Measurements from ENCODE around the gene MKRN2. TPM values are rescaled to one million over a fixed set of nuclear protein-coding genes. Genes with fewer than 3 reads are reported as not detected.

MKRN2 gene
- total and polyA plus RNA-seq, 5 donors from 2014 or later: 24.6 to 61.6 (median 51.1) TPM

GRCh38 chr3:12516873-12517272 lies 40.0 kb upstream of the MKRN2 start:
- Histone ChIP-seq H3K36me3 (ENCODE audit: control insufficient read depth, insufficient read depth, low read length) (no peaks in the 10 kb centered on the region), H3K9me3 (ENCODE audit: control insufficient read depth in 2 of 2, low read length in 2 of 2) (no peaks in the 10 kb centered on the region), H3K27ac (ENCODE audit: insufficient read depth, low read length, poor library complexity, severe bottlenecking) (no peak overlapping the region), H3K27me3 (ENCODE audit: control insufficient read depth, insufficient read depth, low read length) (no peaks in the 10 kb centered on the region), H3K4me1 (ENCODE audit: control insufficient read depth, insufficient read depth, low read length, poor library complexity, severe bottlenecking) (no peaks in the 10 kb centered on the region), H3K4me3 (ENCODE audit: low read depth, low read length) (no peak overlapping the region)
- Mint-ChIP-seq H3K4me1 (peaks cover 0 to 3% (median 1%) of the 10 kb centered on the region in 4 donors), H3K4me3 (no peak overlapping the region), H3K36me3 (peaks cover 22% of the 10 kb centered on the region), H3K27me3 (no peaks in the 10 kb centered on the region), H3K9me3 (peaks cover 0 to 2% (median 0%) of the 10 kb centered on the region in 7 donors), H3K27ac (no peak overlapping the region)
- no peak for DNase-seq
- ATAC-seq (ENCODE audit: low read depth in 2 of 2): no peak

- H3K4me3 Mint-ChIP-seq: no peak overlapping the region
- no peak overlapping the region for H3K27ac Mint-ChIP-seq
- no peak overlapping the region for H3K4me3 ChIP-seq (ENCODE audit: low read depth, low read length)
- H3K27me3 ChIP-seq (ENCODE audit: control insufficient read depth, insufficient read depth, low read length): no peaks in the 10 kb centered on the region
- peaks cover 22% of the 10 kb centered on the region for H3K36me3 Mint-ChIP-seq
- DNase-seq (no peak), ATAC-seq (ENCODE audit: low read depth in 2 of 2) (no peak)
- H3K4me1 ChIP-seq (ENCODE audit: control insufficient read depth, insufficient read depth, low read length, poor library complexity, severe bottlenecking): no peaks in the 10 kb centered on the region
- H3K27me3 Mint-ChIP-seq: no peaks in the 10 kb centered on the region
- peaks cover 3% of the 10 kb centered on the region for H3K36me3 ChIP-seq (ENCODE audit: control insufficient read depth, insufficient read depth, low read length)
- peaks cover 0 to 3% (median 1%) of the 10 kb centered on the region in 4 donors for H3K4me1 Mint-ChIP-seq
- H3K9me3 Mint-ChIP-seq: peaks cover 0 to 2% (median 0%) of the 10 kb centered on the region in 7 donors
- no peak overlapping the region for H3K27ac ChIP-seq (ENCODE audit: insufficient read depth, low read length, poor library complexity, severe bottlenecking)
- no peaks in the 10 kb centered on the region for H3K9me3 ChIP-seq (ENCODE audit: control insufficient read depth in 2 of 2, low read length in 2 of 2)
Observed at GRCh38 chr3:12518261-12519028, 38.4 kb upstream of the MKRN2 start.

GRCh38 chr3:12521010-12521409 lies 35.9 kb upstream of the MKRN2 start:
- Histone ChIP-seq H3K4me3 (ENCODE audit: low read depth, low read length) (no peak overlapping the region), H3K27me3 (ENCODE audit: control insufficient read depth, insufficient read depth, low read length) (no peaks in the 10 kb centered on the region), H3K36me3 (ENCODE audit: control insufficient read depth, insufficient read depth, low read length) (peaks cover 3% of the 10 kb centered on the region), H3K27ac (ENCODE audit: insufficient read depth, low read length, poor library complexity, severe bottlenecking) (no peak overlapping the region), H3K4me1 (ENCODE audit: control insufficient read depth, insufficient read depth, low read length, poor library complexity, severe bottlenecking) (no peaks in the 10 kb centered on the region), H3K9me3 (ENCODE audit: control insufficient read depth in 2 of 2, low read length in 2 of 2) (no peaks in the 10 kb centered on the region)
- peaks cover 0 to 1% (median 0%) of the 10 kb centered on the region in 7 donors for H3K9me3 Mint-ChIP-seq
- H3K4me1 Mint-ChIP-seq: no peaks in the 10 kb centered on the region
- ATAC-seq (ENCODE audit: low read depth in 2 of 2) (no peak), DNase-seq (no peak)
- H3K27me3 Mint-ChIP-seq: no peaks in the 10 kb centered on the region
- peaks cover 23% of the 10 kb centered on the region for H3K36me3 Mint-ChIP-seq
- H3K27ac Mint-ChIP-seq: no peak overlapping the region
- no peak overlapping the region for H3K4me3 Mint-ChIP-seq

GRCh38 chr3:12522721-12523120 lies 34.2 kb upstream of the MKRN2 start:
- Histone ChIP-seq H3K4me3 (ENCODE audit: low read depth, low read length) (no peak overlapping the region), H3K4me1 (ENCODE audit: control insufficient read depth, insufficient read depth, low read length, poor library complexity, severe bottlenecking) (no peaks in the 10 kb centered on the region), H3K9me3 (ENCODE audit: control insufficient read depth in 2 of 2, low read length in 2 of 2) (no peaks in the 10 kb centered on the region), H3K27me3 (ENCODE audit: control insufficient read depth, insufficient read depth, low read length) (no peaks in the 10 kb centered on the region), H3K27ac (ENCODE audit: insufficient read depth, low read length, poor library complexity, severe bottlenecking) (no peak overlapping the region), H3K36me3 (ENCODE audit: control insufficient read depth, insufficient read depth, low read length) (peaks cover 8% of the 10 kb centered on the region)
- no peak overlapping the region for H3K4me3 Mint-ChIP-seq
- H3K27ac Mint-ChIP-seq: no peak overlapping the region
- H3K36me3 Mint-ChIP-seq: peaks cover 34% of the 10 kb centered on the region
- ATAC-seq (ENCODE audit: low read depth in 2 of 2) (no peak), DNase-seq (no peak)
- no peaks in the 10 kb centered on the region for H3K4me1 Mint-ChIP-seq
- H3K9me3 Mint-ChIP-seq: no peaks in the 10 kb centered on the region
- no peaks in the 10 kb centered on the region for H3K27me3 Mint-ChIP-seq

GRCh38 chr3:12527757-12528143 lies 29.1 kb upstream of the MKRN2 start:
- Mint-ChIP-seq H3K27ac (peak overlapping the region in 1 of 3 donors; percentile 63), H3K27me3 (no peaks in the 10 kb centered on the region), H3K4me1 (no peaks in the 10 kb centered on the region), H3K9me3 (no peaks in the 10 kb centered on the region), H3K36me3 (peaks cover 39% of the 10 kb centered on the region), H3K4me3 (no peak overlapping the region)
- Histone ChIP-seq H3K27ac (ENCODE audit: insufficient read depth, low read length, poor library complexity, severe bottlenecking) (no peak overlapping the region), H3K27me3 (ENCODE audit: control insufficient read depth, insufficient read depth, low read length) (no peaks in the 10 kb centered on the region), H3K4me1 (ENCODE audit: control insufficient read depth, insufficient read depth, low read length, poor library complexity, severe bottlenecking) (no peaks in the 10 kb centered on the region), H3K36me3 (ENCODE audit: control insufficient read depth, insufficient read depth, low read length) (peaks cover 22% of the 10 kb centered on the region), H3K9me3 (ENCODE audit: control insufficient read depth in 2 of 2, low read length in 2 of 2) (no peaks in the 10 kb centered on the region), H3K4me3 (ENCODE audit: low read depth, low read length) (no peak overlapping the region)
- DNase-seq (no peak), ATAC-seq (ENCODE audit: low read depth in 2 of 2) (no peak)

GRCh38 chr3:12532182-12532581 lies 24.7 kb upstream of the MKRN2 start:
- Mint-ChIP-seq H3K27ac (peak overlapping the region in 1 of 3 donors; percentile 17), H3K4me3 (no peak overlapping the region), H3K36me3 (peaks cover 28% of the 10 kb centered on the region), H3K27me3 (no peaks in the 10 kb centered on the region), H3K9me3 (no peaks in the 10 kb centered on the region), H3K4me1 (no peaks in the 10 kb centered on the region)
- Histone ChIP-seq H3K4me1 (ENCODE audit: control insufficient read depth, insufficient read depth, low read length, poor library complexity, severe bottlenecking) (no peaks in the 10 kb centered on the region), H3K27me3 (ENCODE audit: control insufficient read depth, insufficient read depth, low read length) (no peaks in the 10 kb centered on the region), H3K4me3 (ENCODE audit: low read depth, low read length) (no peak overlapping the region), H3K27ac (ENCODE audit: insufficient read depth, low read length, poor library complexity, severe bottlenecking) (no peak overlapping the region), H3K9me3 (ENCODE audit: control insufficient read depth in 2 of 2, low read length in 2 of 2) (no peaks in the 10 kb centered on the region), H3K36me3 (ENCODE audit: control insufficient read depth, insufficient read depth, low read length) (peaks cover 15% of the 10 kb centered on the region)
- DNase-seq (no peak), ATAC-seq (ENCODE audit: low read depth in 2 of 2) (no peak)

GRCh38 chr3:12536423-12536822 lies 20.5 kb upstream of the MKRN2 start:
- Mint-ChIP-seq H3K4me1 (peaks cover 0 to 5% (median 0%) of the 10 kb centered on the region in 4 donors), H3K4me3 (no peak overlapping the region), H3K27ac (no peak overlapping the region), H3K9me3 (no peaks in the 10 kb centered on the region), H3K36me3 (peaks cover 21% of the 10 kb centered on the region), H3K27me3 (no peaks in the 10 kb centered on the region)
- ATAC-seq (ENCODE audit: low read depth in 2 of 2) (no peak), DNase-seq (no peak)
- H3K9me3 ChIP-seq (ENCODE audit: control insufficient read depth in 2 of 2, low read length in 2 of 2): no peaks in the 10 kb centered on the region
- no peaks in the 10 kb centered on the region for H3K27me3 ChIP-seq (ENCODE audit: control insufficient read depth, insufficient read depth, low read length)
- H3K4me3 ChIP-seq (ENCODE audit: low read depth, low read length): no peak overlapping the region
- no peak overlapping the region for H3K27ac ChIP-seq (ENCODE audit: insufficient read depth, low read length, poor library complexity, severe bottlenecking)
- peaks cover 5% of the 10 kb centered on the region for H3K36me3 ChIP-seq (ENCODE audit: control insufficient read depth, insufficient read depth, low read length)
- H3K4me1 ChIP-seq (ENCODE audit: control insufficient read depth, insufficient read depth, low read length, poor library complexity, severe bottlenecking): no peaks in the 10 kb centered on the region

GRCh38 chr3:12541625-12542024 lies 15.3 kb upstream of the MKRN2 start:
- Mint-ChIP-seq H3K27ac (no peak overlapping the region), H3K36me3 (peaks cover 8% of the 10 kb centered on the region), H3K4me1 (peaks cover 0 to 5% (median 0%) of the 10 kb centered on the region in 4 donors), H3K27me3 (no peaks in the 10 kb centered on the region), H3K9me3 (no peaks in the 10 kb centered on the region), H3K4me3 (no peak overlapping the region)
- Histone ChIP-seq H3K36me3 (ENCODE audit: control insufficient read depth, insufficient read depth, low read length) (no peaks in the 10 kb centered on the region), H3K9me3 (ENCODE audit: control insufficient read depth in 2 of 2, low read length in 2 of 2) (no peaks in the 10 kb centered on the region), H3K4me1 (ENCODE audit: control insufficient read depth, insufficient read depth, low read length, poor library complexity, severe bottlenecking) (no peaks in the 10 kb centered on the region), H3K27me3 (ENCODE audit: control insufficient read depth, insufficient read depth, low read length) (no peaks in the 10 kb centered on the region), H3K27ac (ENCODE audit: insufficient read depth, low read length, poor library complexity, severe bottlenecking) (no peak overlapping the region), H3K4me3 (ENCODE audit: low read depth, low read length) (no peak overlapping the region)
- no peak for DNase-seq
- no peak for ATAC-seq (ENCODE audit: low read depth in 2 of 2)

Data from CD4-positive, CD25-positive, alpha-beta regulatory T cell (primary cell).